Endothelial cell of umbilical vein (primary cell): ENCODE results near the gene SPATA19. TPM values are rescaled to one million over a fixed set of nuclear protein-coding genes. Genes with fewer than 3 reads are reported as not detected.

Experiments
- BruUV-seq: library from RNA; stranded (reverse); fragments of 400-500 nt; replicated peaks from 2 replicates; lab custom pipeline; 2021; lab: Mats Ljungman, UMichigan
- CTCF ChIA-PET: fragments of 300-600, 350-600 bp; sonication (Branson Sonifier 250); formaldehyde crosslinking; loops from one replicate; lab custom pipeline; 2021; ENCODE audit warnings: antibody characterized with exemption, inconsistent platforms; lab: Charles Lee
- POLR2A ChIA-PET: fragments of 300-600, 350-600 bp; sonication (Branson Sonifier 250); formaldehyde crosslinking; loops from one replicate; lab custom pipeline; 2021; ENCODE audit warnings: antibody characterized with exemption, inconsistent platforms; lab: Charles Lee
- DNase-seq: peaks from one replicate; pipeline ENCODE4 v3.0.0-alpha.2; 2011; ENCODE audit warnings: low read depth, low spot score
- FAIRE-seq: peaks from 2 replicates; lab custom pipeline; 2011; peaks lifted over from hg19 to GRCh38; lab: Jason Lieb, UNC
- H2AFZ ChIP-seq: 2 replicates; pipeline ENCODE4 v1.6.0; 2012; ENCODE audit warnings: low read depth, low read length, control low read depth, inconsistent platforms
- H3K27ac ChIP-seq: 2 replicates; pipeline ENCODE4 v1.5.1; 2011; ENCODE audit warnings: low read depth, mild to moderate bottlenecking, control low read depth, low read length, moderate library complexity; ENCODE audit not compliant: insufficient read depth
- H3K27me3 ChIP-seq, 2 experiments: 2 replicates each; pipeline versions ENCODE4 v1.6.0 to v1.6.1; 2011; ENCODE audit warnings: low read length in 2 of 2, mixed read lengths in 1 of 2; ENCODE audit not compliant: control insufficient read depth in 2 of 2, insufficient read depth in 2 of 2
- H3K36me3 ChIP-seq, 2 experiments: 2 replicates in 1 of 2; 3 replicates in 1 of 2; pipeline ENCODE4 v1.5.1; 2011; ENCODE audit warnings: low read length in 2 of 2, mild to moderate bottlenecking in 1 of 2, moderate library complexity in 1 of 2; ENCODE audit not compliant: control insufficient read depth in 2 of 2, insufficient read depth in 2 of 2; ENCODE audit errors: extremely low read depth in 1 of 2
- H3K4me1 ChIP-seq: 3 replicates; pipeline ENCODE4 v1.5.1; 2011; ENCODE audit warnings: mild to moderate bottlenecking, low read length; ENCODE audit not compliant: control insufficient read depth, insufficient read depth; ENCODE audit errors: extremely low read depth
- H3K4me2 ChIP-seq: 2 replicates; pipeline ENCODE4 v1.6.1; 2011; ENCODE audit warnings: low read length, control low read depth, mixed read lengths; ENCODE audit not compliant: insufficient read depth
- H3K4me3 ChIP-seq, 3 experiments: fragments of 200-600 bp in 1 of 3; sonication (generic), shearing (Covaris generic) in 1 of 3; replicated peaks in 1 of 3; 2 replicates each; pipeline ENCODE4 v1.5.1; 2011 to 2016; ENCODE audit warnings: control low read depth in 3 of 3, low read length in 3 of 3, mild to moderate bottlenecking in 2 of 3, inconsistent platforms in 1 of 3, low read depth in 1 of 3, moderate library complexity in 1 of 3; ENCODE audit not compliant: insufficient read depth in 1 of 3
- H3K79me2 ChIP-seq: 2 replicates; pipeline ENCODE4 v1.6.0; 2012; ENCODE audit warnings: low read length, inconsistent platforms; ENCODE audit not compliant: control insufficient read depth, insufficient read depth
- H3K9ac ChIP-seq: replicated peaks from 2 replicates; pipeline ENCODE3; 2011; ENCODE audit warnings: low read length, control low read depth; ENCODE audit not compliant: insufficient read depth; ENCODE audit errors: extremely low read depth
- H3K9me1 ChIP-seq: replicated peaks from 3 replicates; pipeline ENCODE4 v1.6.0; 2011; ENCODE audit warnings: mild to moderate bottlenecking, low read length; ENCODE audit not compliant: control insufficient read depth, insufficient read depth; ENCODE audit errors: extremely low read depth
- H3K9me3 ChIP-seq: replicated peaks from 2 replicates; pipeline ENCODE4 v1.5.1; 2012; ENCODE audit warnings: low read length, inconsistent platforms; ENCODE audit not compliant: control insufficient read depth, insufficient read depth
- H4K20me1 ChIP-seq: replicated peaks from 2 replicates; pipeline ENCODE3; 2011; ENCODE audit warnings: mild to moderate bottlenecking, low read length; ENCODE audit not compliant: control insufficient read depth, insufficient read depth; ENCODE audit errors: extremely low read depth
- EZH2 ChIP-seq: IDR thresholded peaks from 2 replicates; pipeline ENCODE4 v1.6.1; 2012; ENCODE audit warnings: borderline replicate concordance, low read depth, mild to moderate bottlenecking, moderate library complexity, low read length, inconsistent platforms; ENCODE audit not compliant: severe bottlenecking
- FOS ChIP-seq: IDR thresholded peaks from 2 replicates; pipeline ENCODE4 v1.6.1; 2011; ENCODE audit warnings: mild to moderate bottlenecking, low read length, moderate library complexity, borderline replicate concordance; ENCODE audit not compliant: insufficient read depth
- GATA2 ChIP-seq: IDR thresholded peaks from 2 replicates; pipeline ENCODE4 v1.7.0; 2011; ENCODE audit warnings: low read depth, mild to moderate bottlenecking, moderate library complexity, mixed read lengths, low read length; ENCODE audit not compliant: insufficient read length, insufficient read depth
- JUN ChIP-seq: IDR thresholded peaks from 2 replicates; pipeline ENCODE4 v1.6.1; 2011; ENCODE audit warnings: borderline replicate concordance, low read depth; ENCODE audit not compliant: insufficient read length, insufficient read depth
- MAX ChIP-seq: IDR thresholded peaks from 2 replicates; pipeline ENCODE4 v1.6.1; 2011; ENCODE audit not compliant: insufficient read depth, insufficient read length
- MYC ChIP-seq: IDR thresholded peaks from one replicate; pipeline ENCODE4 v1.6.1; 2011; ENCODE audit warnings: mild to moderate bottlenecking, low read depth, low read length
- POLR2A ChIP-seq: IDR thresholded peaks from 2 replicates; pipeline ENCODE4 v1.6.1; 2012; ENCODE audit warnings: low read depth, mild to moderate bottlenecking, control low read depth, low read length
- POLR2AphosphoS5 ChIP-seq: IDR thresholded peaks from 2 replicates; pipeline ENCODE4 v1.6.1; 2012; ENCODE audit warnings: low read depth, mild to moderate bottlenecking, control low read depth, low read length, moderate library complexity; ENCODE audit not compliant: insufficient read depth
- dilution Hi-C: fragments of 300-500 bp; cut with MboI; formaldehyde crosslinking; loops from one replicate; pipeline ENCODE4 v1.15.0; 2019; ENCODE audit warnings: low sequenced_read_pairs; ENCODE audit not compliant: extremely low pct_ligation_motif_present
- intact Hi-C: fragments of 100-400 bp; cut with micrococcal nuclease; formaldehyde crosslinking; loops from one replicate; pipeline ENCODE4 v1.10.0; 2022
- polyA plus RNA-seq, 4 experiments: library from polyadenylated mRNA; depleted of rRNA in 3 of 4; stranded (reverse) in 3 of 4; unstranded in 1 of 4; fragments of >200 nt; gene quantifications; 2 replicates each; pipeline versions ENCODE4 v1.2.1 to v1.2.3, GENCODE V29; 2011 to 2012; ENCODE audit warnings: missing spikeins in 1 of 4
- total RNA-seq: library from RNA; stranded (reverse); gene quantifications from 2 replicates; pipeline ENCODE4 v1.2.3, GENCODE V29; 2021
- TF ChIP-seq, protein P1 (sequence below), 2 donors: IDR thresholded peaks; 1 replicate in 1 of 2; 2 replicates in 1 of 2; pipeline ENCODE4 v1.5.1; 2011; ENCODE audit warnings: low read length in 2 of 2, mild to moderate bottlenecking in 2 of 2, moderate library complexity in 2 of 2, control low read depth in 1 of 2, inconsistent platforms in 1 of 2, low read depth in 1 of 2; ENCODE audit not compliant: insufficient read depth in 1 of 2; ENCODE audit errors: extremely low read depth in 1 of 2

Gene SPATA19
- total and polyA plus RNA-seq, 2 donors (not counting 3 experiments of a cell fraction or from before 2014, with no cell fraction given), result not detected

DNA sequence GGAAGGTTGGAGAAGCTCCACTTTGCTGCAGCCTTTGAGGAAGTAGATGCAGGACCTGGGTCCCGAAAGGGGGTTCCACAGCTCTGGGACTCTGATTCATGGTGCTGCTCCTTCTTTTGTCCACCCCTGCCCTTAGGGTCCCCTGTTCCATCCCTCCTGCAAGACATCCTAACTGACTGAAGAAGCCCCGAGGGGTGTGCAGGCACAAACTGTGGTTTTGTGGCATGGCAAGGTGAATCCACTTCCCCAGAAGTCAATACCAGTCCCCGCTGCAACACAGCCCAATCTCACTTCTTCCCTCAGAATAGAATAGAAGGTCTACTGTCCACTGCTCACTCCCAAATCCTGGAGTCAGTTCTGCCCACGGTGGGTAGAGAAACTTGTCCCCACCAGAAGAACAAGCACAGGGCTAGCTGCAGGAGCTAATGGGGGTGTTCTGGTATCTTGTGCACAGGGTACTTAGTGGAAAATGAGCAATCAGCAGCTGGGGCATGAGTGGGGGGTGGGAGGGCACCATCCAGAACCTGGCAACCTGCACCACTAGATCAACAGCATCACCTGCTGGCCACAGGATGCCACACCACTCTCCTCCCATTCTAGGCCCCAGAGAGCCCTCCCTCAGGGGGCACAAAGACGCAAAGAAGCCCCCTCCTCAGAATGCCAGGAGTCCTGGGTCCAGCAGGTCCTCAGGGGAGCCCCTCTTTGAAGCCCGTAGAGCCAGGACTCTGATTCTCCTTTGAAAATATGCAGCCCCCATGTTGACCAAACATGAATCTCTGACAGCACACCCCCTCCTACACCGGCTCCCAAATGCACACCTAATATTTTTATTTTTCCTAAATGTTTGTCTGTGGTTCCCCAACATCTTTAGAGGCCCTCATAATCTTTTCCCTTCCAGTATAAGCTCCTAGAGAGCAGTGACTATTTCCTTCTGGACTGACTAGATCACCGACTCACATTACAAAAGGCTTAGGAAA, 14.1 kb downstream of the SPATA19 start:
- intact Hi-C loops, result loop anchor here (10.0 kb wide), 1 partner anchor 1776 kb away; no protein-coding TSS in a partner anchor
- H3K9me3 ChIP-seq, result no peaks in the 10 kb centered on the region
- FAIRE-seq (no peak), DNase-seq (no peak)
- CTCF ChIA-PET, result no interaction called here
- H3K27me3 ChIP-seq, result no peaks in the 10 kb centered on the region
- H3K79me2 ChIP-seq, result no peaks in the 10 kb centered on the region
- no peak overlapping the region for H3K9ac ChIP-seq
- H3K4me1 ChIP-seq, result no peaks in the 10 kb centered on the region
- TF ChIP-seq, protein P1, sequence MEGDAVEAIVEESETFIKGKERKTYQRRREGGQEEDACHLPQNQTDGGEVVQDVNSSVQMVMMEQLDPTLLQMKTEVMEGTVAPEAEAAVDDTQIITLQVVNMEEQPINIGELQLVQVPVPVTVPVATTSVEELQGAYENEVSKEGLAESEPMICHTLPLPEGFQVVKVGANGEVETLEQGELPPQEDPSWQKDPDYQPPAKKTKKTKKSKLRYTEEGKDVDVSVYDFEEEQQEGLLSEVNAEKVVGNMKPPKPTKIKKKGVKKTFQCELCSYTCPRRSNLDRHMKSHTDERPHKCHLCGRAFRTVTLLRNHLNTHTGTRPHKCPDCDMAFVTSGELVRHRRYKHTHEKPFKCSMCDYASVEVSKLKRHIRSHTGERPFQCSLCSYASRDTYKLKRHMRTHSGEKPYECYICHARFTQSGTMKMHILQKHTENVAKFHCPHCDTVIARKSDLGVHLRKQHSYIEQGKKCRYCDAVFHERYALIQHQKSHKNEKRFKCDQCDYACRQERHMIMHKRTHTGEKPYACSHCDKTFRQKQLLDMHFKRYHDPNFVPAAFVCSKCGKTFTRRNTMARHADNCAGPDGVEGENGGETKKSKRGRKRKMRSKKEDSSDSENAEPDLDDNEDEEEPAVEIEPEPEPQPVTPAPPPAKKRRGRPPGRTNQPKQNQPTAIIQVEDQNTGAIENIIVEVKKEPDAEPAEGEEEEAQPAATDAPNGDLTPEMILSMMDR (IDR thresholded peaks at IDR 0.05; ENCODE audit: extremely low read depth in 1 of 2, insufficient read depth in 1 of 2, low read depth in 1 of 2, low read length in 2 of 2), result peak in 1 of 2 donors; percentile 4
- no peak for TF ChIP-seq POLR2AphosphoS5
- BruUV-seq, result no TSS peak
- no peaks in the 10 kb centered on the region for H3K9me1 ChIP-seq
- no peak overlapping the region for H2AFZ ChIP-seq
- no peak overlapping the region for H3K4me3 ChIP-seq
- no peaks in the 10 kb centered on the region for H4K20me1 ChIP-seq
- no peak overlapping the region for H3K4me2 ChIP-seq
- POLR2A ChIA-PET, result no interaction called here
- H3K27ac ChIP-seq, result no peak overlapping the region
- no peaks in the 10 kb centered on the region for H3K36me3 ChIP-seq
- dilution Hi-C loops, result no loop called here

DNA sequence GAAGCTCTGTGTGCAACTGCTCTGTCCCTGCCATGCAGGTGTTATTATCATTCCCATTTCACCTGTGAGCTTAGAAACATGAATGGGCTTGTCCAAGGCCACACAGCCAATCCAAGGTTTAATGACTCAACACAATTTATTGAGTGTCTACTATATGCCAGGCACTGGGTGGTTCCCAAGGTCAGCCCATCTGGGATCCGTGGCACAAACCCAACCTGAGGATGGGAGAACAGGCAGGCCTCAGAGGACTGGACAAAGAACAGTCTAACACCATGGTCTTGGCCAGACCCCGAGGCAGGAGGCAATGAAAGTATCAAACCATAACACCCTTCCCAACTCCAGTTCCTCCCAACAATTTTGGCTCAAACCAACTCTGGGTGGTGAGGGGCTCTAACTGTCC, 15.7 kb downstream of the SPATA19 start:
- POLR2A ChIA-PET, result no interaction called here
- TF ChIP-seq POLR2AphosphoS5 (no peak), POLR2A (no peak), FOS (no peak), MAX (no peak), GATA2 (no peak), MYC (no peak), EZH2 (no peak), JUN (no peak)
- TF ChIP-seq, protein P1 (IDR thresholded peaks at IDR 0.05; ENCODE audit: extremely low read depth in 1 of 2, insufficient read depth in 1 of 2, low read depth in 1 of 2, low read length in 2 of 2), result no peak
- Histone ChIP-seq H3K36me3 (no peaks in the 10 kb centered on the region), H3K27me3 (no peaks in the 10 kb centered on the region), H3K9me3 (no peaks in the 10 kb centered on the region), H4K20me1 (no peaks in the 10 kb centered on the region), H3K9me1 (no peaks in the 10 kb centered on the region), H3K27ac (no peak overlapping the region), H3K79me2 (no peaks in the 10 kb centered on the region), H3K4me3 (no peak overlapping the region), H3K4me2 (no peak overlapping the region), H2AFZ (no peak overlapping the region), H3K4me1 (no peaks in the 10 kb centered on the region), H3K9ac (no peak overlapping the region)
- intact Hi-C loops (no loop called here), dilution Hi-C loops (no loop called here)
- DNase-seq, result no peak
- CTCF ChIA-PET, result no interaction called here
- no TSS peak for BruUV-seq
- no peak for FAIRE-seq
